H9 (cell line): Measurements from ENCODE around the gene CHST15. TPM values are rescaled to one million over a fixed set of nuclear protein-coding genes. Genes with fewer than 3 reads are reported as not detected.

ENCODE experiments used
- DNase-seq: peaks from one replicate; pipeline ENCODE4 v3.0.0-alpha.2; 2017
- H2AFZ ChIP-seq: one replicate; pipeline ENCODE4 v1.6.1; 2013; ENCODE audit warnings: mild to moderate bottlenecking, low read length, control low read depth, moderate library complexity
- H2AK5ac ChIP-seq: 2 replicates; pipeline ENCODE4 v1.6.1; 2013; ENCODE audit warnings: low read length, control low read depth, mixed read lengths; ENCODE audit not compliant: insufficient read length
- H2BK120ac ChIP-seq: one replicate; pipeline ENCODE4 v1.6.1; 2013; ENCODE audit warnings: low read depth, mild to moderate bottlenecking, low read length, control low read depth, inconsistent platforms; ENCODE audit not compliant: poor library complexity, severe bottlenecking
- H2BK12ac ChIP-seq: 2 replicates; pipeline ENCODE4 v1.6.1; 2013; ENCODE audit warnings: low read length, control low read depth, mixed read lengths, low read depth; ENCODE audit not compliant: insufficient read length
- H2BK15ac ChIP-seq: 2 replicates; pipeline ENCODE4 v1.6.1; 2013; ENCODE audit warnings: low read depth, low read length, control low read depth
- H2BK20ac ChIP-seq: one replicate; pipeline ENCODE4 v1.6.1; 2013; ENCODE audit warnings: low read depth, mild to moderate bottlenecking, low read length, control low read depth, inconsistent platforms; ENCODE audit not compliant: poor library complexity, severe bottlenecking
- H2BK5ac ChIP-seq: 2 replicates; pipeline ENCODE4 v1.6.1; 2013; ENCODE audit warnings: low read length, control low read depth, mixed read lengths; ENCODE audit not compliant: insufficient read length
- H3K14ac ChIP-seq: 2 replicates; pipeline ENCODE4 v1.6.1; 2013; ENCODE audit warnings: low read length, control low read depth; ENCODE audit not compliant: insufficient read depth
- H3K18ac ChIP-seq: 2 replicates; pipeline ENCODE4 v1.6.1; 2013; ENCODE audit warnings: low read depth, mild to moderate bottlenecking, mixed read lengths, low read length, control low read depth; ENCODE audit not compliant: insufficient read length
- H3K23ac ChIP-seq: 2 replicates; pipeline ENCODE4 v1.6.1; 2013; ENCODE audit warnings: low read length, control low read depth, mixed read lengths, low read depth; ENCODE audit not compliant: insufficient read length
- H3K23me2 ChIP-seq: 2 replicates; pipeline ENCODE4 v1.6.1; 2013; ENCODE audit warnings: low read depth, mild to moderate bottlenecking, mixed read lengths, low read length, control low read depth; ENCODE audit not compliant: insufficient read length, poor library complexity, severe bottlenecking
- H3K27ac ChIP-seq: 2 replicates; pipeline ENCODE4 v1.5.1; 2013; ENCODE audit warnings: low read length, control low read depth, mixed read lengths, low read depth; ENCODE audit not compliant: insufficient read length
- H3K27me3 ChIP-seq: 2 replicates; pipeline ENCODE4 v1.6.1; 2013; ENCODE audit warnings: low read length, control low read depth, inconsistent platforms; ENCODE audit not compliant: insufficient read depth
- H3K4ac ChIP-seq: 2 replicates; pipeline ENCODE4 v1.6.1; 2013; ENCODE audit warnings: low read depth, mild to moderate bottlenecking, control low read depth, inconsistent platforms, low read length, moderate library complexity
- H3K4me1 ChIP-seq: 2 replicates; pipeline ENCODE4 v1.6.1; 2013; ENCODE audit warnings: low read length, control low read depth, inconsistent platforms; ENCODE audit not compliant: insufficient read depth
- H3K4me2 ChIP-seq: 2 replicates; pipeline ENCODE4 v1.6.1; 2013; ENCODE audit warnings: low read length, control low read depth, mixed read lengths; ENCODE audit not compliant: insufficient read length, insufficient read depth
- H3K56ac ChIP-seq: 2 replicates; pipeline ENCODE4 v1.6.1; 2013; ENCODE audit warnings: low read depth, mild to moderate bottlenecking, mixed read lengths, low read length, control low read depth; ENCODE audit not compliant: insufficient read length
- H3K79me1 ChIP-seq: 2 replicates; pipeline ENCODE4 v1.6.1; 2013; ENCODE audit warnings: low read depth, mild to moderate bottlenecking, moderate library complexity, low read length, control low read depth, inconsistent platforms; ENCODE audit not compliant: insufficient read depth, poor library complexity, severe bottlenecking
- H3K79me2 ChIP-seq: 2 replicates; pipeline ENCODE4 v1.6.1; 2013; ENCODE audit warnings: low read length, control low read depth, inconsistent platforms; ENCODE audit not compliant: insufficient read depth
- H3K9ac ChIP-seq: 2 replicates; pipeline ENCODE4 v1.6.1; 2013; ENCODE audit warnings: low read length, control low read depth, mixed read lengths; ENCODE audit not compliant: insufficient read length; ENCODE audit errors: extremely low read depth
- H3K9me3 ChIP-seq: one replicate; pipeline ENCODE4 v1.6.1; 2013; ENCODE audit warnings: low read depth, low read length, inconsistent platforms; ENCODE audit not compliant: control insufficient read depth
- H3T11ph ChIP-seq: one replicate; pipeline ENCODE4 v1.6.1; 2013; ENCODE audit warnings: mild to moderate bottlenecking, low read length, control low read depth, inconsistent platforms
- H4K20me1 ChIP-seq: one replicate; pipeline ENCODE4 v1.6.1; 2013; ENCODE audit not compliant: control insufficient read depth, insufficient read length, insufficient read depth
- H4K5ac ChIP-seq: 2 replicates; pipeline ENCODE4 v1.6.1; 2013; ENCODE audit warnings: low read depth, mild to moderate bottlenecking, mixed read lengths, low read length, control low read depth; ENCODE audit not compliant: insufficient read length
- H4K8ac ChIP-seq: replicated peaks from 2 replicates; pipeline ENCODE4 v1.6.1; 2013; ENCODE audit warnings: low read length, control low read depth, mixed read lengths, low read depth; ENCODE audit not compliant: insufficient read length
- H4K91ac ChIP-seq: 2 replicates; pipeline ENCODE4 v1.6.1; 2013; ENCODE audit warnings: low read depth, mild to moderate bottlenecking, moderate library complexity, mixed read lengths, low read length, control low read depth; ENCODE audit not compliant: insufficient read length
- H3K27ac Mint-ChIP-seq, 3 experiments: 2 replicates in 2 of 3; 3 replicates in 1 of 3; pipeline ENCODE4 v1.8.0; 2020 to 2021; ENCODE audit warnings: mixed read lengths in 3 of 3, mild to moderate bottlenecking in 1 of 3, moderate library complexity in 1 of 3
- H3K27me3 Mint-ChIP-seq: 2 replicates; pipeline ENCODE4 v1.8.0; 2021; ENCODE audit warnings: low read depth, mild to moderate bottlenecking, moderate library complexity, mixed read lengths
- H3K36me3 Mint-ChIP-seq, 3 experiments: 2 replicates in 2 of 3; 3 replicates in 1 of 3; pipeline ENCODE4 v1.8.0; 2020 to 2021; ENCODE audit warnings: low read depth in 3 of 3, mixed read lengths in 3 of 3; ENCODE audit not compliant: insufficient read depth in 1 of 3
- H3K4me1 Mint-ChIP-seq, 2 experiments: 2 replicates each; pipeline ENCODE4 v1.8.0; 2020; ENCODE audit warnings: mixed read lengths in 2 of 2
- H3K4me3 Mint-ChIP-seq, 2 experiments: 2 replicates in 1 of 2; 3 replicates in 1 of 2; pipeline ENCODE4 v1.8.0; 2020 to 2021; ENCODE audit warnings: mild to moderate bottlenecking in 2 of 2, mixed read lengths in 2 of 2, moderate library complexity in 1 of 2
- H3K9me3 Mint-ChIP-seq, 2 experiments: 2 replicates in 1 of 2; 3 replicates in 1 of 2; pipeline ENCODE4 v1.8.0; 2020; ENCODE audit warnings: mild to moderate bottlenecking in 2 of 2, mixed read lengths in 2 of 2, moderate library complexity in 1 of 2
- CTCF ChIP-seq: fragments of 200-600 bp; sonication (generic); conservative IDR thresholded peaks from 3 replicates; pipeline ENCODE4 v1.8.0; 2021; ENCODE audit warnings: antibody characterized with exemption, mild to moderate bottlenecking
- WGBS: extraction: QIAGEN DNeasy Blood & Tissue Kit; methylation state at CpG from one replicate; pipeline ENCODE4 v1.1.7; 2013; ENCODE audit warnings: missing lambda C conversion rate, low lambda C conversion rate, mixed read lengths; ENCODE audit not compliant: insufficient read length; ENCODE audit errors: extremely low coverage; 5-methylcytosine and 5-hydroxymethylcytosine counted together
- total RNA-seq: library from RNA; stranded (reverse); gene quantifications from 2 replicates; pipeline ENCODE4 v1.2.1, GENCODE V29; 2021

The CHST15 gene
- total RNA-seq, 1 experiment from 2014 or later, result 8.7 TPM

DNA sequence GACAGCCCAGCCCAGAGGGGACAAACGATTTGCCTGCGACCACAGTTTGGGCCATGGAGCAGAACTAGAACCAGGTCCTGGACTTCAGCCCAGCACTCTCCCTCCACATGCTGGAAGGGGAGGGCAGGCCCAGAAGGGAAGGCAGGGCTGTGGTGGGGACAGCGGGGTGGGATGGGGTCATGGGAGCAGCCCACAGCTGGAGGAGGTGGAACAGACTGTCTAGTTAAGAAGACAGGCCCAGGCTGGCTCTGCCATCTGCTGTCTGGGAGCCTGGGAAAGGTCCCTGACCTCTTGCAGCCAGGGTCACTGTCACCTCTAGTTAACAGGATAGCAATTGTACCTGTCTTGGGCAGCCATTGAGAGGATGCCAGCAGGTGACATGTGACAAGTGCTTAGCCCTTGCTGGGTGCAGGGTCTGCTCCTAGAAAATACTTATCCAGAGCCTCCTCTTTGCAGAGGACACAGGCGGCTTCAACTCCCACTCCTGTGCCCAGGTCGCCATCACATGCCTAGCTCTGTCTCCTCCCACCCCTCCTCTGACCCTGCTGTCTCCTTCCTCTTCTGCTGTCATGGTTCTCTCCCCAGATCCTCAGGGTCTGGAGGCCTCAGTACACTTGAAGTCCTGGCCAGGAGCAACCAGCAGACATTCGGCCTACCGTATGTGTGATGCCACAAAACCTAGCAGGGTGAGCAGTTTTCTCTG lies 37.0 kb upstream of the CHST15 start:
- Histone ChIP-seq H2BK5ac (no peak overlapping the region), H3K9me3 (no peaks in the 10 kb centered on the region), H3K27ac (no peak overlapping the region), H3K79me2 (no peaks in the 10 kb centered on the region), H3K4me1 (no peaks in the 10 kb centered on the region), H3K4me2 (no peak overlapping the region), H4K20me1 (no peaks in the 10 kb centered on the region), H2AFZ (no peak overlapping the region), H3K9ac (no peak overlapping the region), H2AK5ac (no peak overlapping the region), H2BK12ac (no peak overlapping the region), H3K18ac (no peak overlapping the region), H4K5ac (no peak overlapping the region), H3K14ac (no peak overlapping the region; the same call in 1 of the 2 replicates), H4K91ac (no peak overlapping the region), H3K23ac (no peak overlapping the region), H4K8ac (no peak overlapping the region), H3K27me3 (no peaks in the 10 kb centered on the region), H3K23me2 (no peaks in the 10 kb centered on the region), H2BK20ac (no peak overlapping the region), H3T11ph (no peak overlapping the region), H3K4ac (no peak overlapping the region), H3K79me1 (no peaks in the 10 kb centered on the region), H2BK120ac (no peak overlapping the region), H3K56ac (no peak overlapping the region), H2BK15ac (no peak overlapping the region)
- H3K9me3 Mint-ChIP-seq, result no peaks in the 10 kb centered on the region
- peaks cover 0 to 3% of the 10 kb centered on the region in 2 experiments; a peak in 2 of 4 replicates for H3K4me1 Mint-ChIP-seq
- peak overlapping the region in 1 of 3 experiments; percentile 57; a peak in 1 of 7 replicates for H3K27ac Mint-ChIP-seq
- no CpG with 5 or more reads among the region's 7 CpGs for WGBS
- no peak overlapping the region for H3K4me3 Mint-ChIP-seq
- TF ChIP-seq CTCF, result no peak
- peaks cover 9% of the 10 kb centered on the region for H3K27me3 Mint-ChIP-seq
- DNase-seq, result no peak
- no peaks in the 10 kb centered on the region for H3K36me3 Mint-ChIP-seq
